Renal pelvis (tissue), 4 donors: ENCODE measurements around the gene KHK. TPM values are rescaled to one million over a fixed set of nuclear protein-coding genes. Genes with fewer than 3 reads are reported as not detected.
"Not testable (repeated sequence)": the region's sequence is repeated elsewhere in the genome, so short reads cannot be mapped to it uniquely, and the experiment has no call there.

Experiments used
- DNase-seq: peaks from one replicate; pipeline ENCODE4 v3.0.0-alpha.2; 2013
- polyA plus RNA-seq, 3 donors: library from polyadenylated mRNA; unstranded; fragments of 120-200 nt; gene quantifications; one replicate each; pipeline ENCODE4 v1.2.1, GENCODE V29; 2013; ENCODE audit not compliant: insufficient read length in 3 of 3

Gene KHK
- polyA plus RNA-seq, 3 donors = 57.6 to 62.8 (median 60.6) TPM

DNA sequence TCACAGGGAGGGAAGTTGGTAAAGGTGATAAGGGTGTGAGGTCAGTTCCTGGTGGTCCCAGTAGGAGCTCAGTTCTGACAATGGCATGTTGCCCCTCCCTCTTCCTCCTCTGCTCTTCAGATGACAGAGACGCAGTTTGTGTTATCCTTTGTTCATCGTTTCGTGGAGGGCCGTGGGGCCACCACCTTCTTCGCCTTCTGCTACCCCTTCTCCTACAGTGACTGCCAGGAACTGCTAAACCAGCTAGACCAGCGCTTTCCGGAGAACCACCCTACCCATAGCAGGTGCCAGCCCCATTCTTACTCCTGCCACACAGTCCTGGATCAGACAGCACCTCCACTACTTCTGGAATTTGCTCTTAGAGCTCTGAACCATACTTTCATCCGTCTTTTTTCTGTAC, 32.8 kb upstream of the KHK start:
- DNase-seq = no peak

DNA sequence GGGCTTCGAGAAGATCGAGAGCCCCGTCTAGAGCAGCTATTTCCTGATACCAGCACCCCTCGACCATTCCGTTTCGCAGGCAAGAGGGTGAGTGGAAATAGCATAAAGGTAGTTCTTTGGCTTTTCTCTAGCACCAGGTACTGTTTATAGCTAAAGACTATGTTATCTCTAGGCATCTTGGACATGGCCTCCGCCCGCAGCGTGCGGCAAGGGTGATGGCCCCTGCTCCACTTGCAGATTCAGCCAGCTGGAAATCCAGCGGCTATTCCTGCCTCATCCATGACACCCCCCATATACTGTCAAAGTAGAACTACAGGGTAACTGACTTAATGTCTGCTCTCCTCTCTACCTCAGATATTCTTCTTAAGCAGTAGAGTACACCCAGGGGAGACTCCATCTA, 31.9 kb upstream of the KHK start:
- DNase-seq = no peak

DNA sequence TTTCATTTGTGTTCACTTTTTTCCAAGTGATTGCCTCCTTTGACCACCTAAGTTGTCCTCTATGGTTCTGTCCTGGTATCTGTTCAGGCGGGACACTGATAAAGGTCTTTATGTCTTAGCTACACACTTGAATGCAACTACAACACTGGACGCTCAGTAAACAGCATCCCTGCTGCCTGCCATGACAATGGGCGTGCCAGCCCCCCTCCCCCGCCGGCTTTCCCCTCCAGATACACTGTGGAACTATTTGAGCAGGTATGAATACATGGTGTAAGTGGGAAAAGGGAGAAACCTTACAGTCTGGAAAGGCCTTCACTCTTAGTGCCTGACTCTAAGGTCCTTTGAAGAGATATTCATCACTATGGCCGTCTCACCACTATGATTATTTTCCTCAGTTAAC, 29.4 kb upstream of the KHK start:
- no peak for DNase-seq

DNA sequence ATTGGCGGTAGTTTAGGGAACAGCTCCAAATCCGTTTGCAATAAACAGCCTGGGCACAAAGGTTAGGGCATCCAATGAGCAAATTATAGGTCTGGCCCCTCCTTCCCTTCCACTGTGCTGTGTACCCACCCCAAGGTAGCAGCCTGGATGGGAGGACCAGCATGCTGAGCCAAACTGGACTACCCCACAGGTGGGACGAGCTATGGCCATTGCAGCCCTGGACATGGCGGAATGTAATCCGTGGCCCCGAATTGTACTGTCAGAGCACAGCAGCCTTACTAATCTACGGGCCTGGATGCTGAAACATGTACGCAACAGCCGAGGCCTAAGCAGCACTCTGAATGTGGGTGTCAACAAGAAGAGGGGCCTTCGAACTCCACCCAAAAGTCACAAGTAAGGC, 28.4 kb upstream of the KHK start:
- DNase-seq = no peak

DNA sequence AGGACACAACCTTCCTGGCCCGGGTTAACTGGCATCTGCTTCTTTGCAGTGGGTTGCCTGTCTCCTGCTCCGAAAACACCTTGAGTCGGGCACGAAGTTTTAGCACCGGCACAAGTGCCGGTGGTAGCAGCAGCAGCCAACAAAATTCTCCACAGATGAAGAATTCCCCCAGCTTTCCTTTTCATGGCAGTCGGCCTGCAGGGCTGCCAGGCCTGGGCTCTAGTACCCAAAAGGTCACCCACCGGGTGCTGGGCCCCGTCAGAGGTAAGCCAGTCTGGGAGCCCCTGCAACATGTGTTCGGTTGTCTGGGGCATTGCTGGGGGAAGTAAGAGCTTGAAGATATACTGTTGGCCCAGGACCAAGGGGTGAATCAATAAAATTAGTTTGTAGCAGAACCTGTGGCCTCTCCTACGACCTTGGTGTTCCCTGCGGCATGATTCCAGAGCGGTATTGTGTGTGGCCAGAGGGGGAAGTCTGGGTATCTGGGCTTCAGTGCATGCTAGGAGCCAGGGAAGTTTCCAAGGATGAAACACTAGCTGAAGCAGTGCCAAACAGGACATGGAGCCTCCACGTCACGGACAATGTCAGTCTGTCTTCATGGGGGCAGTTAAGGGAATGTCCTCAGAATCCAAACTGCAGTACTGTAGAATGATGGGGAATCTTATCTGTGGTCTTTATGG, 27.3 kb upstream of the KHK start:
- DNase-seq = no peak

DNA sequence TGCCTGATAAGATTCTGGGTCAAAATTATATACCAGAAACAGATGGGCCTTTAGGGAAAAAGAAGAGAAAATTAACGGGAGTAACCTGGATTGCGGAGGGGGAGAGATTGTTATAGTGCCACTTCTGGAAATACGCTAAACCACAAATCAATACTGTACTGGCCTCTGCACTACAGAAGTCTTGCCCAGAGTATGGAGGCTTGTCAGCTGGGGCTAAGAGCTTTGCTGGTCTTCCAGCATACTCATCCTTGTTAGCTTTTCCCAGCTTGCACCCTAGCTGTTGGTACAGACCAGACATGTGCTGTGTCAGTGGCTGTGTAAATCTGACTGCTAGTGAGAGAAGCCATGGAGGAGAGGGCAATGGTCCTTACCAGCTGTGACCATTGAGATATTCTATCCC, 26.2 kb upstream of the KHK start:
- DNase-seq = no peak

DNA sequence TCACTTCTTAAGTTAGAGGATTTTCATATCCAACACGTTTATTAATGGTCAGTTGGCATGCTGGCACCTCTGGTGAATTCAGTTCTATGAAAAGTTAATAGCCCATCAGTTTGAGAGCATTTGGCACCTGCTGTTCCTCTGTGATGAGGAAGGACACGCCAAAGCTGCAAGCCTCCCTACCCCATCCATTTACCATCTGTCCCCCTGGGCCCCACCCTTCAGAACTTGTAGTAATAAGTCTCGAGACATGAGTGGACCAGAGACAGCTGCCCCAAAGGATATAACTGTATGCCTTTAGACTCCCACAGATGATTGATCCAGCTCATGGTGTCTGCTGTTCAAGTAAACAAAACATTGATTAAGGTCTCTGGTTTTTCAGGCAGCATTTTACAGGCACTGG, 21.4 kb upstream of the KHK start:
- no peak for DNase-seq

DNA sequence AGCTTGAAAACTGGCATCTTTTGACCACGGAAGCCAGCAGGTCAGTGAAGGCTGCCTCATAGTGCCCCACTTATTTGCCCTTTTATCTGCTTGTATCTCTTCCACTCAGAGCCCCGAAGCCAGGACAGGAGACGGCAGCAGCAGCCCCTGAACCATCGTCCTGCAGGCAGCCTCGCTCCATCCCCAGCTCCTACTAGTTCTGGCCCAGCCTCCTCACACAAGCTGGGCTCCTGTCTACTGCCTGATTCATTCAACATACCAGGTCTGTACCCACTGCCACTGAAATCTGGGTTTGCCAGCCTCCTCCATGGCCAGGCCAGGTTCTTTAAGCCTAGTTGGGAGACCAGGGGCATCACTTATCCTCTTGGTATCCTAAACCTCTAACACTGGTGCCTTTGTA, 19.2 kb upstream of the KHK start:
- no peak for DNase-seq

DNA sequence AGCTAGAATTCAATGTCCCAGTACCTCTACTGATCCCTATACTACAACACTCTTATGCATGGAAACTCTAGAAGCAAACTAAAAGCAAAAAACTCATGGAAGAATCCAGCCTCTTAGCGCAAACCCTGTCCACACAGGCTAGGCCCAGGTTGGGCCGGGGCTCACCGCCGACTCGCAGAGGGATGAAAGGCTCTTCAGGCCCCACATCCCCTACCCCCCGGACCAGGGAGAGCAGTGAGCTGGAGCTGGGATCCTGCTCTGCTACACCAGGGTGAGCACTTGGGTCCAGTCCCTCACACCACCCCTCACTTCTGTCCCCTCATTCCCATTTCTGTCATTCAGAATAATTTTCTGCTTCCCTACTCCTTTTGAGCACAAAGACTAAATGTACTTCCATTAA, 17.1 kb upstream of the KHK start:
- no peak for DNase-seq

DNA sequence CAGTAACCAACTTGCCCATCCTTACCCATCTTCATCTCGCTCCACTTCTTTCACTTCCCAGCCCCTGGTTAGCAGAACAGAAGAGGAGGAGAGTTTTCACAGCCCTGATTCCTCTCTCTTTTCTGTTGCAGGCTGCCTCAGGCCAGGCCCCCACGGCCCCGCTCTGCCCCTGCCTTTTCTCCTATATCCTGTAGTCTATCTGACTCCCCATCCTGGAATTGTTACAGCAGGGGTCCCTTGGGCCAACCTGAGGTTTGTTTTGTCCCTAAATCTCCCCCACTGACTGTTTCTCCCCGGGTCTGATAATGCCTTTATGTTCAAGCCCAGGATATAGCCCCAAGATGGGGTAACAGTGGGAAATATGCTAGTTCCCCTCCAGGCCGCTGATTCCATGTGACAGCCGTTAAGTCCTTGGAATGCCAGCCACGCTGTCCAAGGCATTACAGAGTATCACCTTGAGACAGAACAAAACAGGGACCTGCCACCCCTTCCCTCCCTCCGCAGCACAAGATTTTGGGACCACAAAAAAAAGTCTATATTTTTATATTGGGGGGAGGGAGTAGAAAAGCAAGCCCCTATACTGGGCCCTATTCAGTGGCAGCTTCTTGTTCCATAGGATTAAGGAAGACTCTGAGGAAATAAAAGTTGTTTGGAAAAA, 16.5 kb upstream of the KHK start:
- no peak for DNase-seq

DNA sequence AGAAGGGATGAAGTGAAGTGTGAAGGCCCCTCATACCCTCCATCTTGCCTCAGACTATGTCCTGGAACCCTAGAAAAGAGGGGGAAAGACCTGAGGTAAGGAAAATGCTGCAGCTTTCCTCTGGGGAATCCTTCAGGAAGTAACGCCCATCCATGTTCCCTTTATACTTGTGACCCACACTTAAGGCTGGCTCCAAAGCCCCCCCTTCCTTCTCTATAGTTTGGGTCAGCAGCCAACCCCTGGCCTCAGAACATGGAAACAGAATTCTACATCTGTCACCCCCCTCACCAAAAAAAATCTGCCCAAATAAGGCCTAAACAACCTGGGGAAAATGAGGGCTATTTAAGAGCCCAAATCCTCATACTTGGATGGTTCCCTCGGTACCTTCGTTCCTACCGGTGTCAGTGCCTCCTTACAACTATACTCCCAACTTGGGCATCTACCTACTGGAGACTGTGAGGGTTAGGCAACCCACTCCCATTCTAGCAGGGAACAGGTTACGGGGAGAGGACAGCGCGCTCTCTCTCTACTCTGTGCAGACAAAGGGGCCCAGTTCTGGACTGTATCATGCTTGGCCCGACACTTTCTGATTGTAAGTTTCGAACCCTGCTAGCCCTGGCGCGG, 15.8 kb upstream of the KHK start:
- DNase-seq = no peak

DNA sequence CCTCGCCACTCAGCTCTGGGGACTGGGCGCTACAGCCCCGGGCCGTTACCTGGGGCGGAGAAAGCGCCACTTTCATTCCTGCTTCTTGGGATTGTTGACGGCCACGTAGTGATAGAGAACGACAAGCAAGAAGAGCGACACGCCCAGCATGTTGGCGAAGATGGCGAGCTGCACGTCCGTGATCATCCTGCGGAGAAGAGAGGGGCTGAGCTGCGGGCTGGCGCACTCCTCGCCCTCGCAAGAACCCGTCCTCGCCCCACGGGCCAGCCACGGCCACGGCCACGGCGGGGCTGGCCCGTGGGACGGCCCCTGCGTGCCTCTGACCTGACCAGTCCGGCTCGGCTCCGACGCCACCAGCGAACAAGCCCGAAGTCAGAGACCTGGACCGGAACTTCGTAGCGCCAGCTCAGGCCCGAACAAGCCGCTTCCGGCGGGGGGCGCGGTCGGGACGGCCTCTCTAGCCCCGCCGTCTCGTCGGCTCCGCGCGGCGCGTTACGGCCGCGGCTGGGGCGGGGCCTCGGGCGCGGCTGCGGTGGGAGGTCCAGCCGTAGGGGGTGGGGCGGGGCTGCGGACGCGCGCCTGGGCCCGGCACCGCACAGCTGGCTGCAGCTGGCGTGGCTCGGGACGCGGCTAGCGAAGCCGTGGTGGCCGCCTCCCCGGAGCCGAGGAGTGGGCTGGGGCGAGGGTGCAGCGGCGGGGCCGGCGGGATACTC, 15.1 kb upstream of the KHK start, which contains the start of gene OST4:
Gene OST4 (minus strand): TSS at position 378 of the 713 bp plus-strand sequence.
- peak; percentile 95 for DNase-seq

DNA sequence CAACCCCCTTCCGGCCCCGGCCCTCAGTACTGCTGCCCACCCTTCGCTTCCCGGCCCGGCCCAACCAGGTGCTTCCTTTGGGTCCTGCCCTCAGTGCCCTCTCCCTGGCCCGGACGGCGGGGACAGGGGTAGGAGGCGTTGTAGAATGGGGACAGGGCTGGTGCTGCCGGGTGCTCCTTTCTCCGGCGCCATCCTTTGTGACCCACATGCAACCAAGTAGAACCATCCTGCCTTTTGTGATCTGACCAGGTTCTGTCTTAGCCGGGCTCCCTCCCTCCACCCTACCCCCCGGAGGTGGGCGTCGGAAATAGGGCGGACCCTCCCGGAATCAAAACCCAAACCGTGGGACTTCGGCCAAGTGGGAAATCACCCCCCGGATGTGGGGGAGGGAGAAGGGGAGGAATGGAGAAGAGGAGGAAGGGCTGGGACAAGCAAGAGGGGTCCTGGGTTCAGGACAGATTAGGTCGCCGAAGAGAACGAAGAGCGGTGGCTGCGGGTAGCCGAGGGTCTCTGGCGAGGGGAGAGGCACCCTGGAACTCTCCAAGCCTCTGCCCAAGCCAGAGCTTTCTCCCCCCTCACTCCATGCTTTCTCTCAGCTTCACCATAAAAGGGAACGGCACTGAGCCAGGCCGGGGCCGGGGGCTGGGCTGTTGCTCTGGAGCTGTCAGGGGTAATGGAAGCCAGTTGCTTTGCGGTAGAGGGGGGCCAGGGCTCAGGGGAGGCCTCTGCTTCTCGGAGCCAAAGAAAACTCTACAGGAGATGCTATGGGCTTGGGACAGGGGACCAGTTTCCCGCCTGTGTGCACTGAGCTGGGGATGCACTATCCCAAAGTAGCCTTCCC, 14.4 kb upstream of the KHK start:
- DNase-seq = peak; percentile 91

DNA sequence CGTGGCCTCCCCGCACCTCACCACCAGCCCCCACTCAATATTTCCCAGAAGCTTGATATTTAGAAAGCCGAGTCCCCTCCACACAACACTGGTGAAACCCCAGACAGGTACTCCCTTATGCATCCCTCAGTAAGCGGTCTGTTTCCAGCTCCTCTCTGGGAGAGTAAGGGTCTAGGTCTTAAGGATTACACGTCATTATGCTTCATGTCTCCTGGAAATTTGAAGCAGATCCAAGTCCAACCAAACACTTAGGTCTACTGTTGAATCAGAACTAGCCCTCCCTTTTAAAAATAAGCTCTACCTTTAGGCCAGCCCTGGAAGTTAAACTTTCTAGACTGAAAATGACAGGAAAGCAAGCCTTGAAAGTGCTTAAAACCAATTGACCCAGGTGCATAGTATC, 13.7 kb upstream of the KHK start:
- no peak for DNase-seq

DNA sequence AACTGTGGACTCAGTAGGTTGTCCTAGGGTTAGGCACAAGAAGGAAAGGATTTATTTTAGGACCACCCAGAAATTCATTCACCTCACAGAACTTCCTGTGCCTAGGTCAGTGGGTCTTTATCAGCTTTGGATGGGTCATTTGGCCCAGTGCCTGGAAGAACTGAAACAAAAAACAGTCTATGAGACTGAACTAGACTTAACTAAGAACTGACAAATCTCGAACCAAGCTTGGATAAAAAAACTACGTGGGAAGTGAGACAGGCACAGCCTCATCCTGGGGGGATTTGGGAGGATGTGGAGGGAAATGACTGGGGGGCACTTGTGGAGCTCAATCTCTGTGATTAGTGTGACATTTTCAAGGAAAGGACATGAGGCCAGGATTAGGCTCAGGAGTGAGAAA, 12.8 kb upstream of the KHK start:
- DNase-seq = no peak

DNA sequence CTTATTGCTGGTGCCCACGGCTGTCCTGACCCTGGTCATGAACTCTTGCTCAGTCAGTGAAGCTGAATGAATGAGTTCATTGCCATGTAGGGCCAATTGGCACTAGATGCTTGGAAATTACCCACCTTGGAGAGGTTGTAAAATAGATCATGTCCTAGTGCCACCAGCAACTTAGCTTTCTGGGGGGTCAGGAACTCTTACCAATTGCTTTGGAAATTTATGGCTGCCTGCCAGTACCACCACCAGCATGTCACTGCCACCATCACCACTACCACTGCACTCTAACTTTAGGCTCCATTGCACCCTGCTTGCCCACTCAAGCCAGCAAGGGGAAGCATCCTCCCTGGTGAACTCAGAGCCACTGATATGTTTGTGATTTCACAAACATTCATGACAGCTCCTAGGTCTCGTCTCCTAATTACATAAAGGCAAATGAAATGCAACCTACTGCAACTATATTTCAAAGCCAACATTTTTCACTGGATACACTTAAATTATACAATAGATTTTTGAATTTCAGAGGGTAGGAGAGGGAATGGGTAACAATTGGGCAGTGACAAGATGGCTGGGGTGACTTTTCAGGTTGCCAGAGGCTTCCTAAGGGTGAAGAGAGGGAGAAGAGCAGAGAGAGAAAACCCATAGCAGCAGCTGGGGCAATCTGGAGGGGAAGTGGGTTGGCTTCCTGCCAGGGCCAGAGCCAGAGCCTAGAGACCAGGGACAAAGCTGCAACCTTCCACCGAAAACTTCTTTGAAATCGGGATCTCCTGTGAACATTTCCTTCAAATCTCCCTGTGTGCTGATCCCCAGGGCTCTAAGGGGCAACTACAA, 11.6 kb upstream of the KHK start:
- DNase-seq = no peak

DNA sequence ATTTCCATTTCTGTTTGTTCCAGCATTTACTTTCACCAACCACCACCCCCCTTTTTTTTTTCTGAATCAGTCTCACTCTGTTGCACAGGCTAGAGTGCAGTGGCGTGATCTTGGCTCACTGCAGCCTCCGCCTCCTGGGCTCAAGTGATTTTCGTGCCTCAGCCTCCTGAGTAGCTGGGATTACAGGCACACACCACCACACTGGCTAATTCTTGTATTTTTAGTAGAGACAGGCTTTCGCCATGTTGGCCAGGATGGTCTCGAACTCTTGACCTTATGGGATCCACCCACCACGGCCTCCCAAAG, 11.1 kb upstream of the KHK start:
- DNase-seq = not testable (repeated sequence)

DNA sequence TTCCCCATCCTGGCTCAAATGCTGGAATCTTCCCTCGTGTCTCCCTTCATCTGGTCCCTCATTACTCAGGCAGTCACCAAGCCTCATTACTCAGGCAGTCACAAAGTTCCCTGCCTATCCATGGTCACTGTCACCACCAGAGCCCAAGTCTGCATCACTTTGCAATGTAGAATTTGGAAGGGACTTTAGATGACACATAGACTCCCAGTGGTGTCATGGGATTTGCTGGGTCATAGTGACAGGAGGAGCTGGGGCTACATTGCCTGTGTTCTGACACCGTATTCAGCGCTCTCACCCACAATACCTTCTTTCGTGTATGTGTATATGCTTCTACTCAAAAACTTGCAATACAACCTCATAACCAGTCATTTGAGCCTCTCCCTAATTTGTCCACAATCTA, 10.2 kb upstream of the KHK start:
- no peak for DNase-seq

DNA sequence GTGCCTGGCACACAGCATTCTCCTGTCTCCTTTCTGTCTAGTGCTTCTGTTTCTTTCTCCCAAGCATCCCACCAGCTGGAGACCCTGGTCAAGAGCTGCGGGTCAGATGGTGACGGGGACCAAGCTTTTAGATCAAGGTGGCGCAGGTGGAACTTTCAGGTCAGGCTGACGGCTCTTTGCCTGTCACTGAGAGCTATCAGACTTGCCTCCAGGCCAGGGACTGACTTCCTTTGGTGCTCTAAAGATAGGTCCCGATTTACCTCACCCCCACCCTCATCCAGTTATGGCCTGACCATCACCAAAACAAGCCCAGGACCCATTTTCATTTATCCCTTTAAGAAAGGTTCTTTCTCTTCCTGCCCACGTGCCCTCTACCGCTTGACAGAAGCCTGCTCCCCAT, 9.3 kb upstream of the KHK start:
- DNase-seq = no peak

DNA sequence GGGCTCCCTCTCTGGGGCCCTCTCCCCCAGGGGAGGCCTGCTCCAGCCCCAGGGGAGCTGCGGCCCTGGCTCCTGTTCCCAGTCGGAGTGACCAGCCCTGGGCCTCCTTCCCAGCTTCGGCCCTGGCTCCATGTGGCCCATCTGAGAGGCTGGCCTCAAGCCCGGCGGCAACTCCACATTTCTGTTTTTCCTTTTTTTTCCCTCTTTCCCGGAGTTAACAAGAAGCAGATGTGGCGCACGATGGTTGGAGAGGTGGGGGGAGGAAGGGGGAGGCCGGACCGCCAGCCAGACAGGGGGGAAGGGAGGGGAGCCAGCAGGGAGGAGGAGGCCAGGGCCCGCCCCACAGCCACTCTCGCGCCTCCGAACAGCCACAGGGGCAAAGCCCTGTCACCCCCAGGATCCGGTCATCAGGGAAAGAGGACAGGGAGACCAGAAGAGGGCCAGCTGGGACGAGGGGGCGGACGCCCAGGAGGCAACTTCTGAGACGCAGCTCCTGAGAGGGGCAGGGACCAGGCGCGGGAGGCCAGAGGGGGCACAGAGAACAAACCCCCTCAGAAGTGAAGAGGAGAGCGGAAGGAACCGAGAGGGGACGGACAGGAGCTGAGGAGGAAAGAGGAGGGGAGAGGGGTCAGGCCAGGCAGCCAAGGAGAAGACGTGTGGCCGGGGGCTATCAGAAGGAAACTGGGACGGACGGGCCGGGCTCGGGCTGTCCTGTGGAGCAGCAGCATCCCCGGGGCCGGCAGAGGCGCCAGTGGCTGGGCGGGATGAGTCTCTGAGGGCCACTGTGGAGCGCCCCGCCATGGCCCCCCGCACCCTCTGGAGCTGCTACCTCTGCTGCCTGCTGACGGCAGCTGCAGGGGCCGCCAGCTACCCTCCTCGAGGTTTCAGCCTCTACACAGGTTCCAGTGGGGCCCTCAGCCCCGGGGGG, 8.0 kb upstream of the KHK start, which contains the start of gene EMILIN1:
Gene EMILIN1 (plus strand): TSS at position 349 of the 928 bp plus-strand sequence. CDS start 451 bp downstream, at position 800.
- DNase-seq = peak; percentile 89
